Fibroblast of villous mesenchyme (primary cell): Measurements from ENCODE around the gene GDA. TPM values are rescaled to one million over a fixed set of nuclear protein-coding genes. Genes with fewer than 3 reads are reported as not detected.

Experiments
- DNase-seq: peaks from one replicate; pipeline ENCODE4 v3.0.0-alpha.2; 2010; ENCODE audit warnings: low read depth
- H3K4me3 ChIP-seq: 2 replicates; pipeline ENCODE4 v1.5.1; 2011; ENCODE audit warnings: low read depth, mild to moderate bottlenecking, low read length
- total RNA-seq: library from RNA; depleted of rRNA; stranded (reverse); fragments of >200 nt; gene quantifications from 2 replicates; pipeline ENCODE4 v1.2.3, GENCODE V29; 2012
- TF ChIP-seq, protein P1 (sequence below): IDR thresholded peaks from 2 replicates; pipeline ENCODE4 v1.5.1; 2012; ENCODE audit warnings: low read depth, mild to moderate bottlenecking, low read length; ENCODE audit not compliant: insufficient read depth

GDA gene
- total RNA-seq, 1 donor: 4.3 TPM

DNA sequence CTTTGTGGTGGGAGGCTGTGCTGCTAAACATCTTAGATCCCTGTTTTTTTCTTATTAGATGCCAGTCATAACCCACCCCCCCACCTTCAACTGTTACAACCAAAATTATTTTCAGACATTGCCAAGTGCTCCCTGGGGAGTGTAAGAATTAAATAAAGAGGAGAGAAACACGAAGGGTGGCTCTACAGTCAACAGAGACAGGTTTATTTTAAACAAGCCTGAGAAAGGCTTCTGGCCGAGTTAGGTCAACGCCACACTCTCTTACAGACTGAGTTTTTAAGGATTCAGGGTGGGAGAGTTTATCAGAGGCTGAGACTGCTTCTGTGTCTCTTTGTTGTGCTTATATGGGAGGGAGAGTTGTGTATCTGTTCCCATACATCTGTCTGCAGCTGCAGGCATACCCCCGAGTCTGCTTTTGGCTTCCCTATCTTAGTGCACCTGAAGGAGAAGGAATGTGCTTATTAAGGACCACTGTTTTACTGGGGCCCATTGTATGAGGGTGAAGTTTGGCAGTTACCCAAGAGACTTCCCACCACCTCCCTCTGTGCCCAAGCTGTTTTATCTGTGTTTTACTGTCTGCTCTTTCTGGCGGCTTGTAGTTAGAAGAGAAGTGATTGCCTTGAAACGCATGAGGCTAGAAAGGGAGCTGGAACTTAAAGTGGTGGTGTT, 11.4 kb upstream of the GDA start:
- DNase-seq: no peak
- H3K4me3 ChIP-seq: no peak overlapping the region
- TF ChIP-seq, protein P1, sequence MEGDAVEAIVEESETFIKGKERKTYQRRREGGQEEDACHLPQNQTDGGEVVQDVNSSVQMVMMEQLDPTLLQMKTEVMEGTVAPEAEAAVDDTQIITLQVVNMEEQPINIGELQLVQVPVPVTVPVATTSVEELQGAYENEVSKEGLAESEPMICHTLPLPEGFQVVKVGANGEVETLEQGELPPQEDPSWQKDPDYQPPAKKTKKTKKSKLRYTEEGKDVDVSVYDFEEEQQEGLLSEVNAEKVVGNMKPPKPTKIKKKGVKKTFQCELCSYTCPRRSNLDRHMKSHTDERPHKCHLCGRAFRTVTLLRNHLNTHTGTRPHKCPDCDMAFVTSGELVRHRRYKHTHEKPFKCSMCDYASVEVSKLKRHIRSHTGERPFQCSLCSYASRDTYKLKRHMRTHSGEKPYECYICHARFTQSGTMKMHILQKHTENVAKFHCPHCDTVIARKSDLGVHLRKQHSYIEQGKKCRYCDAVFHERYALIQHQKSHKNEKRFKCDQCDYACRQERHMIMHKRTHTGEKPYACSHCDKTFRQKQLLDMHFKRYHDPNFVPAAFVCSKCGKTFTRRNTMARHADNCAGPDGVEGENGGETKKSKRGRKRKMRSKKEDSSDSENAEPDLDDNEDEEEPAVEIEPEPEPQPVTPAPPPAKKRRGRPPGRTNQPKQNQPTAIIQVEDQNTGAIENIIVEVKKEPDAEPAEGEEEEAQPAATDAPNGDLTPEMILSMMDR: no peak

DNA sequence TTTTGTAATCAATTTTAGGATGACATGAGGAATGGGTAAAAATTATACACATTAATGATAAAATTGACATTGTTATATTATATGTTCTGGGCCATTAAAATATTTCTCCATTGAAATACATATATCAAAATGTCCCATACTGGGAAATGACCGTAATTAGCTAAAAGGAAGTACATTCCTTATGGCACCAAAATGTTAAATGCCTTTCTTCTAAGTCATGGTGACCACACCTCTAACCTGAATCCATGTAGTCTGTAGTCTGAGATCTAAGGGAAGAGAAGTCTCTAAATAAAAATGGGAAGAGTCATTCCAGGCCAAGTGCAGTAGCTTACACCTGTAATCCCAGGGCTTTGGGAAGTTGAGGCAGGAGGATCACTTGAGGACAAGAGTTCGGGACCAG, 10.0 kb upstream of the GDA start:
- DNase-seq: no peak
- no peak overlapping the region for H3K4me3 ChIP-seq
- TF ChIP-seq, protein P1: no peak

DNA sequence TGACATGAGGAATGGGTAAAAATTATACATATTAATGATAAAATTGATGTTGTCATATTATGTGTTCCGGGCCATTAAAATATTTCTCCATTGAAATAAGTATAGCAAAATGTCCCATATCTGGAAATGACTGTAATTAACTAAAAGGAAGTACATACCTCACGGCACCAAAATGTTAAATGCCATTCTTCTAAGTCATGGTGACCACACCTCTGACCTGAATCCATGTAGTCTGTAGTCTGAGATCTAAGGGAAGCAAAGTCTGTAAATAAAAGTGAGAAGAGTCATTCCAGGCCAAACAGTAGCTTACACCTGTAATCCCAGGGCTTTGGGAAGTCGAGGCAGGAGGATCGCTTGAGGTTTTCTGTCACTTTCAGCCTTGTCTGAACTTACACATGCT, 8.7 kb upstream of the GDA start:
- TF ChIP-seq, protein P1: no peak
- DNase-seq: no peak

DNA sequence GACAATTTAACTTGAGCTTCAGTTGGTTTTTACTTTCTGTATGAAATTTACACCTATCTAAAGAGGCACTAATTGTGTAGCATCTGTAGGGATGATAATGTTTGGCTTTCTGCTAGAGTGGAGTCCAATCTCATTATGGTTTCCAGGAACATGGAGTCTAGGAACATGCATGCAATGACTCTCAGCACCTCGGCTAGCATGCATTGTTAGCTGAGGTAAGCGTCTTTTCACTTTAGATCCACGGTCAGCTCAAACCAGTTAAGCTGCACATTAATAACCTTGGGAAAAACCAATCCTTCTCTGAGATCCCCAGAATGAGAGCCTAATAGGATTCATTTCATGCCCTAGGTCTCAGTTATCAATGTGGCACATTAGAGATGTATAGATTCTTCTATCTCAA, 7.8 kb upstream of the GDA start:
- TF ChIP-seq, protein P1: no peak
- no peak overlapping the region for H3K4me3 ChIP-seq
- no peak for DNase-seq

More for the DNA sequence above, 8.7 kb upstream of the GDA start:
- H3K4me3 ChIP-seq: no peak overlapping the region

DNA sequence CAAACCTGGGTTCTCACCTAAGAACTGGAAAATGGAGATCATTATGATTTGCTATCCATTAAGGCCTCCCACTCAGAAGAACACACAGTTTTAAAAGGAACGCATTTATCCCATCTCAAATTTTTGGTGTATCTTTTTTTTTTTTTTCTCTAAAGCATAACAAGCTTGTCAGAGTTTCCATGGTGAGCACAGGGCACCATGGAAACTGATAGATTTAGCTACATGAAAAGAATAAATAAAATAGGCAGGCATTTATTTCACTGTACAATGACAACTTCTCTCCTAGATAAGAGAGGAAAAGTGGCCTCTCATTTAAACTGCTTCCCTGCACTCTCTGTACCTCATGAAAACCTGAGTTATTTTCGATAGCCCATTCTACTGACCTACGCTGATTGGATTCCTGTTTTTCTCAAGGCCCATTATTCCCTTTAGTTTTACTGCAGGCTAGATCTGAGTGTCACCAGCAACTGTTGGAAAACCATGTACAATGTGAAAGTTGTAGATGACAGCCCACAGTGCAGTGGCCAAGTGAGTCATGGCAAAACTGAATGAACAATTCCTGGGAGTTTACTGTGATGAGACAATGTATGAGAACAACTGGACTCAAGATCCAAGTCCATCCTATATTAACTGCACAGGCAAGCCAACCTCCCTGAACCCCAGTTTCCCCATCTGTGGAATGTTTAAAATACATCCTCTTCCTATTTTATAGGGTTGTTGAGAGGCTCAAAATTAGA, 4.3 kb upstream of the GDA start:
- TF ChIP-seq, protein P1: no peak
- DNase-seq: no peak
- H3K4me3 ChIP-seq: no peak overlapping the region

DNA sequence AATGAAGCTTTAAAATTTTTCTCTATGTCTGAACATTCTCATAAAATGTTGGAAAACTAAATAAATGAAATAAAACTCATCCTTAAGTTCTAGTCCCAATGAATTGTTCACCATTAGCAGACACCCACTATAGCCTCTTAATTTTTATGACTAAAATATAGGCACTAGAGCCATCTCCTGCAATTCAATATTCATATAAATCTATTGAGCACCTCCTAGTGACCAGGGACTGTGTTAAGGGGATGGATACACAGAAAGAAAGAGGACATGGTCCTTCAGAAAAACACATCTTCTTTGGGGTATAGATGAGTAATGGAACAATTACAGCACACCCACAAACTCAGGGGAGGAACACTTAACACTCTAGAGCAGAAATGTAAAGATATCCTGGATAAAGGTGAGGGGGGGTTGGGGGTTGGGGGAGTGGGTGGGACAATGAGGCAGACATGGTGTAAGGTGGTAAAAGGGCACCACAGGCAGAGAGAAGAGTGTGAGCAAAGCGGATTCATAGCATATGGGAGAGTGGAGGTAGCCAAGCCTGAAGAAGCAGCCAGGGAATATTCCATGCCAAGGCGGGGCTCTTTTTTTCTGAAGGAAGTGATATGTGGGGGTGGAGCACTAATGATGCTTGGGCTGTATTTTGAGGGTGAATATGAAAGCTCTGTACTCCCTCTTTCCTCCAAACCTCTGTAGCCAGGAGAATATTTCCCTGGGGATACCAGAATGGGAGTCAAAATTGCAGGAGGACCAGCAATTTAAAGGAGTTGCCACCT, 3.3 kb upstream of the GDA start:
- no peak overlapping the region for H3K4me3 ChIP-seq
- TF ChIP-seq, protein P1: no peak
- DNase-seq: no peak
